ENCODE data around the gene PKNOX2.

DNA sequence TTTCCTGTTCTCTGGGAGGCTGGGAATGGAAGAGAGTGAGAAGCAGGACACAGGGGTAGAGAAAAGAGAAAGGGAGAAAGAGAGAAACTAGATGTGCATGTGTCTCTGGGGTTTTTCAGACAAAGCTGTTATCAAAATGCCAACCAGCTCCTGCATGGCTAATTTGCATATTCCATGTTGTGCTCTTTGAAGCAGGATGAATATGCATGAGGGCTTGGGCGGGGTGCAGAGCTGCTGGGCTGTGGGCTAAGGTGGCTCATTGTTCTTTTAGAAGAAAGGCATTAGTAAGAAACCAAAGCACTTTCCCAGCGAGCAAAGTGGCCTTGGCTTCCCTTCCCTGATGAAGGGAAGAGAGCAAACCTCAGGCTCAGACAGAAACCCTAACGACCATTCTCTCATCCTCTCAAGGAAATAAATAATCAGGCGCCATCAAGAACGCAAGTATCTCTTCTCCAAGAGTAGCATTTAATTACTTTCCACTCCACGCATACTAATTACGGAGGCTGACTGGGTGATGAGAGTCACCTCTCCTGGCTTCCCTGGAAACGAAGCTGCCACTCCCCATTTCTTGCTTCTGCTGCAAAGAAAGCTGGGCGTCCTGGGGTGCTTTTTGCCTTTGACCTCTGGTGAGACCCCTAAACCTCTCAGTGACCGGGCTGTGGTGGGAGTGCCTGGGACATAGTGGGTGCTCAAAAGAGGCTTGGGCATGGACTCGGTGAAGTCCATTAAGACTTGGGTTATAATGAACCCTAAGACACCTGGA, 277.3 kb downstream of the PKNOX2 start:
- TF ChIP-seq POLR2AphosphoS5 (IDR thresholded peaks at IDR 0.05) (no peak), POLR2A (IDR thresholded peaks at IDR 0.05) (no peak)
- TF ChIP-seq, protein P1, sequence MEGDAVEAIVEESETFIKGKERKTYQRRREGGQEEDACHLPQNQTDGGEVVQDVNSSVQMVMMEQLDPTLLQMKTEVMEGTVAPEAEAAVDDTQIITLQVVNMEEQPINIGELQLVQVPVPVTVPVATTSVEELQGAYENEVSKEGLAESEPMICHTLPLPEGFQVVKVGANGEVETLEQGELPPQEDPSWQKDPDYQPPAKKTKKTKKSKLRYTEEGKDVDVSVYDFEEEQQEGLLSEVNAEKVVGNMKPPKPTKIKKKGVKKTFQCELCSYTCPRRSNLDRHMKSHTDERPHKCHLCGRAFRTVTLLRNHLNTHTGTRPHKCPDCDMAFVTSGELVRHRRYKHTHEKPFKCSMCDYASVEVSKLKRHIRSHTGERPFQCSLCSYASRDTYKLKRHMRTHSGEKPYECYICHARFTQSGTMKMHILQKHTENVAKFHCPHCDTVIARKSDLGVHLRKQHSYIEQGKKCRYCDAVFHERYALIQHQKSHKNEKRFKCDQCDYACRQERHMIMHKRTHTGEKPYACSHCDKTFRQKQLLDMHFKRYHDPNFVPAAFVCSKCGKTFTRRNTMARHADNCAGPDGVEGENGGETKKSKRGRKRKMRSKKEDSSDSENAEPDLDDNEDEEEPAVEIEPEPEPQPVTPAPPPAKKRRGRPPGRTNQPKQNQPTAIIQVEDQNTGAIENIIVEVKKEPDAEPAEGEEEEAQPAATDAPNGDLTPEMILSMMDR (IDR thresholded peaks at IDR 0.05): no peak

Measured in suprapubic skin (tissue), 4 donors.